HuH-7 (cell line): ENCODE data around the gene KDR.

ENCODE experiments used
- DNase-seq: peaks from one replicate; pipeline ENCODE4 v3.0.0; 2011; ENCODE audit warnings: low spot score

The KDR gene

DNA sequence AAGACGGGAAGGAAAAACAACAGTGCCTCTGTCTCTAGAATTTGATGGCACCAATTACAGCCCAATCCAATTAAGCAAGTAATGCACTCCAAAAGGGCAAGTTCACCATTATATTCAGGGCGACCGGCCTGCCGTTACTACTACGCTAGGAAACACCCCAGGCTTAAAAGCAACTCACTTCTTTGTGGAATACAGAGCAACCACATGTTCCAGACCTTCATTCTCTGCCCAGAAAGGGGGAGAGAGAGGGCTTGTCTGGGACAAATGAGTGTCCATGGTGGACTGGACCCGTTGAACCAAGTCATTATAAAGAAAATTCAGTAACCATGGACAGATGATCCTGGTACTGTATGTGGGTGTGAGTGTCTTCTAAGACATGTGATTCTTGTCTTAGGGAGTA is 1.6 kb downstream of the KDR start:
- no peak for DNase-seq

- DNase-seq = no peak
Measured at GRCh38 chr4:55122235-55122634, 3.2 kb downstream of the KDR start.

DNA sequence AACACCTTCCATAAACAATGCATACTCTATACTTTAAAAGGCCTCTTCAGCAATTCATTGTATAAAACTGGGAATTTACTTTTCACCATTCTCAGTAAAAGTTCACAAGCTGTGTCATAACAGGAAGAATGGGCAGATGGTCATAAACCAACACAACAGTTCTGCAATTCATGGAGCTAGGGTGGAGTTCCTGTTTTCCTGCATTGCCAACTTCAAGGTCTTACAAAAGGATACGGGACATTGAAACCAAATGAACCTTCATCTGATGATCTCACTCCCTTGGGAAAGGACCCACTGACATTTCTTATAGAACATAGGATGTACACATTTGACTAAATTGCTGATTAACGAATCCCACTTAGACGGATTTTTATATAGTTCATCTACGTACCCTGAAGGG is 4.1 kb downstream of the KDR start:
- no peak for DNase-seq

DNA sequence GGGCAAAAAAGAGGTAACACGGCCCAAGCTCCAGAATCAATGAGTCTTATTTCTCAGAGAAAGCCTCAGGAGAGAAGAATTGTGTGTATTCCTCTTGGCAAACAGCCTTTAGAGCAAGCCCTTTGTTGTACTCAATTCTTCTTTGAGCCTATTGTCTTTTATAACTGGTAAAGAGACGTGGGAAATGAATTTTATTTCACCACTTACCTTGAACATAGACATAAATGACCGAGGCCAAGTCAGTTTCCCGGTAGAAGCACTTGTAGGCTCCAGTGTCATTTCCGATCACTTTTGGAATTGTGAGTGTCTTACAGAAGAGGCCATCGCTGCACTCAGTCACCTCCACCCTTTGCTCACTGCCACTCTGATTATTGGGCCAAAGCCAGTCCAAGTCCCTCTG is 7.0 kb downstream of the KDR start:
- DNase-seq = no peak

DNA sequence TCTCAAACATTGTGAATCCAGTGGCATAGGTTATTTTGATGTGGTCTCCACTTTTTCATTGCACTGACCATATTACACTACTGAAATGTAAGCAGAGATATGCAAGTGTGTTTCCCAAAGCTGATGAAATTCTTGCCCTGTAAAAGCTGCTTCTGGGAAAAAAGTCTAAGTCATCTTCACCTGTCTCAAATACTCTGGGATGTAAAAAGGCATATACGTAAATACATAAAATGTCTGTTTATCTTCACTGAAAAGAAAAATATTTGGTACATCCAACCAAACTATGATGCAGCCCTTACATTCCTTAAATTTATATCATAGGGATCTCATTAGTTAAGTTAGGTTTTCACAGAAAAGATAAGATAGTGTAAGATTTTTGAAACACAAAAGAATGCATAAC is 7.9 kb downstream of the KDR start:
- DNase-seq = no peak

- DNase-seq = no peak
Measured at GRCh38 chr4:55116450-55116849, 8.9 kb downstream of the KDR start.

DNA sequence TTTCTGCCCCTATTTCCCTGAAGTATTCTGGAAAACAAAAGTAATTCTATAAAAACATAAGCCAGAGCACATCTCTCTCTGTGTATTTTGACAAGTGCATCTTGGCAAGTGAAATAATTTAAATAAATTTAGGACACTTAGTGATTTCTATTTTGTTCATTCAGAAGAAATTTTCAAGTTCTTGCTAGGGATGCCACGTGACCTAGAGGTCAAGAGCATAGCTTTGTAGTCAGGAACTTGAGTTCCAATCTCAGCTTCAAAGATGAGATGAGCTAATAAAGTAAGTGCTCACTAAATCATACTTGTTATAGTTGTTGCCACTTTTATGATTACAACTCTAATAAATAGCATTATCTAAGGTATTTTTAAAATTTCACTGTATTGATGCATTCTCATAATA is 13.8 kb downstream of the KDR start:
- DNase-seq = no peak

GRCh38 chr4:55110131-55110530 is 15.3 kb downstream of the KDR start:
- no peak for DNase-seq

- DNase-seq = no peak
Measured at GRCh38 chr4:55107054-55107453, 18.3 kb downstream of the KDR start.

- DNase-seq = no peak
Measured at GRCh38 chr4:55103224-55103623, 22.2 kb downstream of the KDR start.

DNA sequence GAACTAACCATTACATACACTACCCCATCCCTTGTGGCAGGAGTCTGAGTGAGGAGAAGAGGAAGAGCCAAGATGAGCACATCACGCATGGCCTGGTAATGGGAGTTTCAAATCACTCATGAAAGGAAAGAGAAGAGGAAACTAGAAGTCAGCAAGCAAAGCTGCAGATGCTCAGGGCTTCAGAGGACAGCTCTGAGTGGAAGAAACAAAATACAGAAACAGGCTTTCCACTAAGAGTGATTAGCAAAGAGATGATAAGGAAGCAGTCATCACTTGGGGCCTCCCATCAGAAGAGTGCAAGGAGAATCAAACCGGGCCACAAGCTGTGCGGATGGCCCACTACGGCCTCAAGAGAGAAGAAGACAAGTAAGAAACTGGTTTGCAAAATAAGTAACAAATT is 25.6 kb downstream of the KDR start:
- no peak for DNase-seq

DNA sequence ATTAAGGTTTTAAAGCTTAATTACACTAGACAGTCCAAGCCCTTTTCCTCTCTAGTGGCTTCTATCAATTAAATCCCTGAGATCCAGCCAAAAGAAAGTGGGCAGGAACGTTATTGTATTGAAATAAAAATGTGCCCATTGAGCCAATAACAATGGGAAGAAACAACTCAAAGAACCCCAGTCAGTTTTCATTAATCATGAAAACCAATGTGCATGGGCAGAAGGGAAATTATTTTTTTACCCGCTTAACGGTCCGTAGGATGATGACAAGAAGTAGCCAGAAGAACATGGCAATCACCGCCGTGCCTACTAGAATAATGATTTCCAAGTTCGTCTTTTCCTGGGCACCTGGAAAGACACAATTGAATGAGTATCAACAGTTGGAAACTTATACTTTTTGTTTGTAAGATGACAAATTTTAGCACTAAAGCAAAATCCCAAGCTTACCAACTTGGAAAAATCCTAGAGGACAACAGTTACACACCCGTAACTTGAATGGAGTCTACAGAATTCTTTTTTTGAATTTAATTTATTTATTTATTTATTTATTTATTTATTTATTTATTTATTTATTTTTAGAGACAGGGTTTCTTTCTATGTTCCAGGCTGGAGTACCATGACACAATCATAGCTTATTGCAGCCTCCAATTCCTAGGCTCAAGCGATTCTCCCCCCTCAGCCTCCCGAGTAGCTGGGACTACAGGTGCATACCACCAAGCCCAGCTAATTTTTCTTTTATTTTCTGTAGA is 26.8 kb downstream of the KDR start:
- DNase-seq = no peak

- DNase-seq = no peak
Measured at GRCh38 chr4:55096619-55097018, 28.8 kb downstream of the KDR start.

DNA sequence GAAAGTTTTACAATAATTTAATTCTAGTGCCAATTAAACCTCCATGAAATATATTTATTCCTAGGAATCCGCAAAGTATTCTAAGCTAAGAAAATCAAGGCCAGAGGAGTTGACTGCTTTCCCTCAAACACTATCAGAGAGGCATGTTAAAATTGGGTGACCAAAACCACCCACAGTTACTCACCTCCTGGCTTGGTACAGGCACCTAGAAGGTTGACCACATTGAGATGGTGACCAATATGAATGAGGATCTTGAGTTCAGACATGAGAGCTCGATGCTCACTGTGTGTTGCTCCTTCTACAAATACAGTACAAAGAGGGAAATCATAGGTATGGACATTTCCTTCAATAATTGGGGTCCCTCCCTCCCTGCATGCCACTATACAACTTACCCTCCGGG is 29.4 kb downstream of the KDR start:
- DNase-seq = no peak

DNA sequence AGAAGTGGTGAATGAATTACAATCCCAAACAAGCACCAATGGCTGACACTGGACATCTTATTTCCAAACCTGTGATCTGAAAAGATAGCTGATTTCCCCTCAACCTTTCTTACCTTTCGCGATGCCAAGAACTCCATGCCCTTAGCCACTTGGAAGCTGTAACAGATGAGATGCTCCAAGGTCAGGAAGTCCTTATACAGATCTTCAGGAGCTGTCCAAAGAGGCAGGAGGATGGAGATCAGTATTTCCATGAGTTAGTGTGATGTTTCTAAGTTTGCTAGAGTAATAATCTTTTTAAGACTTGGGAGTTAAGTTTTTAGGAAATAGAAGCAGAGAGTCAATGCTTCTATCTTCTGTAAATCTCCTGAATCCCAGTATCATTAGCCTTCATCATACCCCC is 32.9 kb downstream of the KDR start:
- no peak for DNase-seq

- DNase-seq = no peak
Measured at GRCh38 chr4:55089916-55090315, 35.5 kb downstream of the KDR start.

DNA sequence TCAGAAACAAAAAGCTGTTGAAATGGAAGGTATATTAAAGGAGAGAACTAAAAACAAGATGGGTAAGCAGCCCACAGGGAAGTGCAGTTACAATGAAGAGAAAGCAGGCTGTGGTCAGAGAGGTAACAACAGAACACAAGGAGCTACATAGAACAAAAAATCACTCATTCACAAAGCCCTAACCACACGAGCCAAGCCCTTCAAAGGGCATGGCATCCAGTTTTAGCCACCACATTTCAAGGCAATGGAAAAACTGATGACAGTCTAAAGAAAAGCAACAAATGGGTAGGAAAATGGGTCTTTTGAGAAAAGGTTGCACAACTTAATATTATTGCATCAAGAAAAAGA is 37.5 kb downstream of the KDR start:
- DNase-seq = no peak

DNA sequence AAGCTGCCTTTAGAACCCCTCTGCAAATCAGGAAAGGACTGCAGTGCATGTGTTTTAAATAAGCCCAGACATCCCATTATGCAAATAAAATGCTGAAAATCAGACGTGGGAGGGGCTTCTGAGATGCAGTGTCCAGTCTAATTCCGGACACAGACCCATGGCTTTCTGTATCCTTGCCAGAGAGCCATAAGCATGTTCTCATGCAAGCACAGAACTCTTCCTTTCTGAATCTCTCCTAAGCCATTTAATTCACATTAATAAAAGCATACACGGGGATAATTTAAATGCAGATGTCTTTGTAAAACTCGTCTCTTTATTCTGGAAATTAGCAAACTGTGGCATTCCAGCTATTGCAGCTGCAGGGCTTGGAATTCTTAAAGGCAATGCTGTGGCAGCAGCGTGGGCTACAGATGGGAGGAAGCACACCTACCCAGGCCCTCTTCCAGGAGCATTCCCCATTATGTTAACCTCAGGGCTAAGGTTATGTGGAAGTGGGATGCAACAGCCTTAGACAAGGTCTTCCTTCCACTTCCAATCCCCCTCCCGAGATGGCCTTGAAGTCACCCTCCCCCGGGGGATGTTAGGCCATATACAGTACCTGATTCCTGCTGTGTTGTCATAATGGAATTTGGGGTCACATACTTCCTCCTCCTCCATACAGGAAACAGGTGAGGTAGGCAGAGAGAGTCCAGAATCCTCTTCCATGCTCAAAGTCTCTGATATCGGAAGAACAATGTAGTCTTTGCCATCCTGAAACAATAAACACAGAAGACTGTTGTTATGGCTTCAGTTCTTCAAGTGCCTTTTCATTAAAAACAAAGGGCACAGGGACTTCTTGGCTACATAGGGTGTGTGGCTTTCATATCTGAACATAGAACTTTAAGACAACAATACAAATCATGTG is 38.1 kb downstream of the KDR start:
- no peak for DNase-seq

- DNase-seq = no peak
Measured at GRCh38 chr4:55086578-55086977, 38.8 kb downstream of the KDR start.

GRCh38 chr4:55083735-55084134 is 41.7 kb downstream of the KDR start:
- DNase-seq = no peak

DNA sequence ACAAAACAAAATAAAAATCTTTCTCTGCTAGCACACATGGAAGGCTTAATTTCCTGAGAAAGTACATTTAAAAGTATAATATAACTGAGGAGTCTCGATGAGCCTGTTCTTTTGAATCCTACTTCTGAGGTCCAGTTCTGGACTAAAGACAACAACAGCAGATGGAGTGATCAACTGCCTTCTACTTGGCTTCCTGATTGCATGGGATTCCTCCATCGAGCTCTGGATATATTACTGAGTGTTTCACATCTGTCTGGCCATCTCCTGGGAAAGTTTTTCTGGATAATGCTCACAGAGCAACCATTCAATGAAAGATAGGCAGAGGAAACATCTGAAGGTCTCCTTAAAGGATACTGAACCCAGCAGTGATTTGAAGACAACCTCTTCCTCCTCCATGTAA is 42.6 kb downstream of the KDR start:
- no peak for DNase-seq

DNA sequence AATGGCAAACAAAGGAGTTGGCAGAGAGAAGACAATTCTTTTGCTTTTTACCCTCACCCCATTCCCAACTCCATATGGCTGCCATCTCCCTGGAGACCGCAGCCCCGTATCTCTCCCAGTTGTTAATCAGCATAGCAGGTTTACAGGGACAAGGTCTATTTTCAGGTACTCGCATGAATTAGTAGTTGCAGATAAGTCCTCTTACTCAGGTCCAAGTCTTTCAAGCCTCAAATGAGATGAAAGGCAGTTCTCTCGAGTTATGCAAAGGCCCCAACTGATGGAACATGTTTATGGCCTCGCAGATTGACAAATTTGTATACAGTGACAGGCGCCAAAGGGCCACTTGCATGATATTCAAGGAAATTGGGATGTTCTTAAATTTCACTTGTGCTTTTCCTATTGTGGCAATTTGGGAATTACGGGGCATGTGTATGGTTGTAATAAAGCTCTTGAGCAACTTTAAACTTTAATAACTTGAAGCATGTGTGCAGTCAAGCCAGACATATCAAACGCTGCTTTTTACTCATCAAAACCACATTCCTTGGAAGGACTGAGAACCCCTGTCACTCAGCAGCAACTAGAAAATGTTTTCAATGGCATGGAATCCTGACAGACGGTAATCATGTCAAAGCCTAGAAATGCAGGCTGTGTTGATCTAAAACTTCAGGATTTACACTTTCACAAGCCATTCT is 45.1 kb downstream of the KDR start:
- DNase-seq = no peak
